H1 (cell line): ENCODE measurements around the gene FKBP10. TPM values are rescaled to one million over a fixed set of nuclear protein-coding genes. Genes with fewer than 3 reads are reported as not detected.

Source experiments
- CTCF ChIA-PET: fragments of 300-600 bp; sonication (Branson Sonifier 250); formaldehyde crosslinking; loops from one replicate; lab custom pipeline; 2021; ENCODE audit not compliant: partially characterized antibody; lab: Charles Lee
- POLR2A ChIA-PET: fragments of 300-600 bp; sonication (Branson Sonifier 250); formaldehyde crosslinking; loops from one replicate; lab custom pipeline; 2021; ENCODE audit warnings: inconsistent platforms; ENCODE audit not compliant: partially characterized antibody; lab: Charles Lee
- DNase-seq, 2 experiments: peaks; one replicate each; pipeline versions ENCODE4 v3.0.0 to v3.0.0-alpha.2; 2010 to 2022; ENCODE audit warnings: low spot score in 2 of 2, low read depth in 1 of 2, mixed read lengths in 1 of 2
- FAIRE-seq: peaks from 2 replicates; lab custom pipeline; 2011; peaks lifted over from hg19 to GRCh38; lab: Jason Lieb, UNC
- H2AFZ ChIP-seq: 2 replicates; pipeline ENCODE4 v1.8.1; 2012; ENCODE audit warnings: low read length, inconsistent platforms
- H2AK5ac ChIP-seq: 2 replicates; pipeline ENCODE4 v1.6.1; 2013; ENCODE audit warnings: low read depth, low read length
- H2BK120ac ChIP-seq: replicated peaks from 2 replicates; pipeline ENCODE3; 2013; ENCODE audit warnings: low read depth, low read length, inconsistent platforms
- H2BK12ac ChIP-seq: 2 replicates; pipeline ENCODE4 v1.6.1; 2013; ENCODE audit warnings: low read depth, low read length
- H2BK15ac ChIP-seq: 2 replicates; pipeline ENCODE4 v1.6.1; 2013; ENCODE audit warnings: low read length
- H2BK20ac ChIP-seq: 2 replicates; pipeline ENCODE4 v1.6.1; 2013; ENCODE audit warnings: low read length
- H2BK5ac ChIP-seq: 2 replicates; pipeline ENCODE4 v1.6.1; 2013; ENCODE audit warnings: low read depth, low read length
- H3K14ac ChIP-seq: 2 replicates; pipeline ENCODE4 v1.6.1; 2013; ENCODE audit warnings: inconsistent platforms; ENCODE audit not compliant: insufficient read length
- H3K18ac ChIP-seq: 2 replicates; pipeline ENCODE4 v1.6.1; 2013; ENCODE audit warnings: low read length; ENCODE audit errors: extremely low read depth
- H3K23ac ChIP-seq: 2 replicates; pipeline ENCODE4 v1.6.1; 2013; ENCODE audit warnings: inconsistent platforms; ENCODE audit not compliant: insufficient read length
- H3K23me2 ChIP-seq: 2 replicates; pipeline ENCODE4 v1.6.1; 2013; ENCODE audit warnings: low read depth, low read length
- H3K27ac ChIP-seq: 2 replicates; pipeline ENCODE4 v1.6.1; 2011; ENCODE audit warnings: low read depth, low read length, inconsistent platforms
- H3K27me3 ChIP-seq, 4 experiments: replicated peaks in 1 of 4; 1 replicate in 1 of 4; 2 replicates in 3 of 4; pipeline versions ENCODE4 v1.6.1 to v1.8.1; 2011 to 2013; ENCODE audit warnings: low read length in 3 of 4, mild to moderate bottlenecking in 3 of 4, inconsistent platforms in 2 of 4, mixed read lengths in 2 of 4, moderate library complexity in 1 of 4; ENCODE audit not compliant: control insufficient read depth in 3 of 4, insufficient read depth in 3 of 4; ENCODE audit errors: extremely low read depth in 1 of 4
- H3K36me3 ChIP-seq, 4 experiments: 2 replicates each; pipeline versions ENCODE4 v1.6.1 to v1.8.1; 2011 to 2013; ENCODE audit warnings: mild to moderate bottlenecking in 4 of 4, low read length in 3 of 4, moderate library complexity in 2 of 4, control low read depth in 1 of 4, inconsistent platforms in 1 of 4; ENCODE audit not compliant: insufficient read depth in 4 of 4, control insufficient read depth in 2 of 4
- H3K4ac ChIP-seq: replicated peaks from 2 replicates; pipeline ENCODE3; 2013; ENCODE audit warnings: low read length, low read depth, mixed read lengths, inconsistent platforms; ENCODE audit not compliant: insufficient read length
- H3K4me1 ChIP-seq, 4 experiments: replicated peaks in 1 of 4; 1 replicate in 1 of 4; 2 replicates in 3 of 4; pipeline versions ENCODE4 v1.6.1 to v1.8.1; 2011 to 2013; ENCODE audit warnings: low read length in 3 of 4, inconsistent platforms in 2 of 4, mixed read lengths in 1 of 4; ENCODE audit not compliant: insufficient read depth in 4 of 4, control insufficient read depth in 3 of 4
- H3K4me2 ChIP-seq, 2 experiments: 2 replicates each; pipeline versions ENCODE4 v1.6.1 to v1.8.1; 2011 to 2013; ENCODE audit warnings: low read depth in 2 of 2, low read length in 2 of 2, control low read depth in 1 of 2, inconsistent platforms in 1 of 2, mild to moderate bottlenecking in 1 of 2; ENCODE audit not compliant: insufficient read depth in 1 of 2
- H3K4me3 ChIP-seq, 4 experiments: fragments of 200-600, 300-600 bp in 1 of 4; sonication (generic), shearing (Covaris generic), sonication (Bioruptor Twin) in 1 of 4; 2 replicates each; pipeline versions ENCODE4 v1.5.1 to v1.8.1; 2011 to 2016; ENCODE audit warnings: low read length in 4 of 4, low read depth in 3 of 4, control low read depth in 2 of 4, inconsistent platforms in 2 of 4, mild to moderate bottlenecking in 2 of 4, mixed read lengths in 1 of 4, moderate library complexity in 1 of 4; ENCODE audit not compliant: insufficient read depth in 2 of 4; ENCODE audit errors: extremely low read depth in 1 of 4
- H3K56ac ChIP-seq: replicated peaks from 2 replicates; pipeline ENCODE3; 2013; ENCODE audit warnings: low read depth, mild to moderate bottlenecking, mixed read lengths, low read length, inconsistent platforms; ENCODE audit not compliant: insufficient read length
- H3K79me1 ChIP-seq: 2 replicates; pipeline ENCODE4 v1.6.1; 2013; ENCODE audit warnings: low read depth, low read length, control low read depth
- H3K79me2 ChIP-seq, 2 experiments: 2 replicates each; pipeline versions ENCODE4 v1.6.1 to v1.8.1; 2012 to 2013; ENCODE audit warnings: low read length in 2 of 2, mild to moderate bottlenecking in 2 of 2, inconsistent platforms in 1 of 2; ENCODE audit not compliant: insufficient read depth in 2 of 2, control insufficient read depth in 1 of 2
- H3K9ac ChIP-seq, 4 experiments: replicated peaks in 1 of 4; 1 replicate in 1 of 4; 2 replicates in 3 of 4; pipeline versions ENCODE4 v1.6.1 to v1.8.1; 2011 to 2013; ENCODE audit warnings: low read depth in 3 of 4, low read length in 3 of 4, control low read depth in 2 of 4, mild to moderate bottlenecking in 2 of 4, moderate library complexity in 2 of 4, inconsistent platforms in 1 of 4; ENCODE audit errors: extremely low read depth in 1 of 4
- H3K9me3 ChIP-seq, 2 experiments: 2 replicates each; pipeline versions ENCODE4 v1.6.1 to v1.8.1; 2012 to 2013; ENCODE audit warnings: mild to moderate bottlenecking in 2 of 2, moderate library complexity in 2 of 2, control low read depth in 1 of 2, inconsistent platforms in 1 of 2, low read depth in 1 of 2, low read length in 1 of 2, mixed read lengths in 1 of 2; ENCODE audit not compliant: insufficient read depth in 2 of 2
- H4K20me1 ChIP-seq, 2 experiments: replicated peaks in 1 of 2; 2 replicates each; pipeline versions ENCODE3 to v1.8.1; 2011 to 2013; ENCODE audit warnings: inconsistent platforms in 2 of 2, low read length in 2 of 2, mild to moderate bottlenecking in 1 of 2; ENCODE audit not compliant: insufficient read depth in 2 of 2, control insufficient read depth in 1 of 2
- H4K5ac ChIP-seq: 2 replicates; pipeline ENCODE4 v1.6.1; 2013; ENCODE audit warnings: low read length, low read depth, mixed read lengths, inconsistent platforms; ENCODE audit not compliant: insufficient read length
- H4K8ac ChIP-seq: 2 replicates; pipeline ENCODE4 v1.8.0; 2013; ENCODE audit warnings: mild to moderate bottlenecking, moderate library complexity, low read length, inconsistent platforms; ENCODE audit not compliant: insufficient read depth; ENCODE audit errors: extremely low read depth
- H4K91ac ChIP-seq: replicated peaks from 2 replicates; pipeline ENCODE3; 2013; ENCODE audit warnings: low read length, mixed read lengths, inconsistent platforms; ENCODE audit not compliant: insufficient read length
- CEBPB ChIP-seq: IDR thresholded peaks from 2 replicates; pipeline ENCODE4 v1.6.1; 2012; ENCODE audit warnings: low read depth, low read length
- CHD1 ChIP-seq: IDR thresholded peaks from 2 replicates; pipeline ENCODE4 v1.6.1; 2012; ENCODE audit warnings: low read depth, low read length, improper control_type of control experiment
- CHD2 ChIP-seq: IDR thresholded peaks from 2 replicates; pipeline ENCODE4 v1.6.1; 2012; ENCODE audit warnings: low read length, improper control_type of control experiment
- FOSL1 ChIP-seq: IDR thresholded peaks from 2 replicates; pipeline ENCODE4 v1.6.1; 2011; ENCODE audit warnings: mild to moderate bottlenecking, low read depth, low read length, moderate library complexity; ENCODE audit not compliant: insufficient read depth
- GABPA ChIP-seq: IDR thresholded peaks from 2 replicates; pipeline ENCODE4 v1.6.1; 2011; ENCODE audit warnings: mild to moderate bottlenecking, low read length, moderate library complexity, borderline replicate concordance; ENCODE audit not compliant: insufficient read depth
- GTF2F1 ChIP-seq: IDR thresholded peaks from 2 replicates; pipeline ENCODE4 v1.6.1; 2012; ENCODE audit warnings: low read depth, low read length, improper control_type of control experiment, borderline replicate concordance
- JUND ChIP-seq: IDR thresholded peaks from 2 replicates; pipeline ENCODE4 v1.6.1; 2011; ENCODE audit warnings: mild to moderate bottlenecking, improper control_type of control experiment, low read length
- POLR2A ChIP-seq, 2 experiments: IDR thresholded peaks; 1 replicate in 1 of 2; 2 replicates in 1 of 2; pipeline ENCODE4 v1.6.1; 2011; ENCODE audit warnings: low read depth in 2 of 2, low read length in 2 of 2, mild to moderate bottlenecking in 2 of 2; ENCODE audit errors: control extremely low read depth in 1 of 2
- POLR2AphosphoS5 ChIP-seq: IDR thresholded peaks from 2 replicates; pipeline ENCODE4 v1.6.1; 2011; ENCODE audit warnings: low read depth, low read length
- SAP30 ChIP-seq: fragments of 300-600 bp; sonication (generic); IDR thresholded peaks from 2 replicates; pipeline ENCODE4 v1.7.1; 2012; ENCODE audit warnings: low read length, moderate library complexity, mild to moderate bottlenecking, inconsistent platforms; ENCODE audit not compliant: insufficient read depth, insufficient replicate concordance
- TCF12 ChIP-seq: IDR thresholded peaks from 2 replicates; pipeline ENCODE4 v1.6.1; 2011; ENCODE audit warnings: low read depth, mild to moderate bottlenecking, low read length
- WGBS, 2 experiments: shearing (Covaris generic) in 1 of 2; methylation state at CpG; one replicate each; pipeline versions ENCODE4 v1.1.6 to v1.1.7; 2013 to 2015; ENCODE audit warnings: low lambda C conversion rate in 2 of 2, mixed read lengths in 2 of 2, inconsistent platforms in 1 of 2, low coverage in 1 of 2, missing lambda C conversion rate in 1 of 2; ENCODE audit not compliant: insufficient replicate concordance in 2 of 2, insufficient coverage in 1 of 2, insufficient read length in 1 of 2; ENCODE audit errors: extremely low coverage in 1 of 2, missing lambda C conversion rate in 1 of 2; 5-methylcytosine and 5-hydroxymethylcytosine counted together
- polyA plus RNA-seq, 7 experiments: library from polyadenylated mRNA; depleted of rRNA in 3 of 7; stranded (reverse) in 5 of 7; unstranded in 2 of 7; fragments of >200 nt in 5 of 7; fragments of 200-250 nt in 2 of 7; gene quantifications; 1 replicate in 5 of 7; 2 replicates in 1 of 7; 4 replicates in 1 of 7; pipeline versions ENCODE4 v1.2.1 to v1.2.3, GENCODE V29; 2011 to 2013; ENCODE audit warnings: missing spikeins in 2 of 7, mixed read lengths in 2 of 7
- total RNA-seq: library from RNA; stranded (reverse); fragmentation: NEBNext Ultra II Directional; extraction: Animal tissue kit (Norgen Biotek cat#: 25700); gene quantifications from 2 replicates; pipeline ENCODE4 v1.2.1, GENCODE V29; 2021

Gene FKBP10
- total and polyA plus RNA-seq, 2 of the 8 experiments (the other 6 are each of a cell fraction or from before 2014, with no cell fraction given) = 173 to 283 TPM

DNA sequence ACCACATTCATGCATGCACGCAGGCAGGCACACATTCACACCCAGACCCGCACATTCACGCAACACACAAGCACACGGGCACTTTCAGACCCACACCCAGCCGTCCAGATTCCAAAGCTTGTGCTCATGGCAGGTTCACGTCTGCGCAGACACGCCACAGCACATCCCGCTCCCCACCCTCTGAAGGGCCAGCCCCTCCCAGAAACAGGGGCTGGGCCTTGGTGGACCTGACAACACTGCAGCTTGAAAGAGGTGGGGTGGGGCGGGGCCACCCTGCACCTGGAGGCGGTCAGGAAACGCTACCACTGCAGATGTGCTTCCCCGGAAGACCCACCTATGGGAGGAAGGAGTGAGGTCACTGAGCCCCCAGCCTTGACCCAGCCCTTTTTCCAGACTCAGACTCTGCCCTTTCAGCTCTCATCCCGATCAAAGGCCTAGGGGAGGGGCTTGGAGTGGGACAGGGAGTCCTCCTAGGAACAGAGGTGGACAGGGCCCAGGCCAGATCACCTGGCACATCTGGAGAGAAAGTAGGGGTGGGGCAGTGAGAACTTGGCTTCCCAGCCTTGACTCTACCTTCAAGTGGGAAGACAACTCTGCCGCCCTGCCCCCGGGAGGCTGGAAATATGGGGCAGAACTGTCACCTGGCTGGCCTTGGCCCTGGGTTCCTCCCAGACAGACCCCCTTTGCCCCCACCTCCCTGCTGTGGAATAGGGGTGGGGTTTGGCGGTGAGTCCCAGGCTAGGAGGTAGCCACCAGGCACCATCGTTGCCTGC is 12.0 kb upstream of the FKBP10 start:
- peak overlapping the region; percentile 84; the same call in 1 of the 2 replicates for H2BK15ac ChIP-seq
- TF ChIP-seq GABPA (no peak), CEBPB (no peak), POLR2AphosphoS5 (0 out of 2 replicates have a peak, but pooled peaks have one; percentile 14), TCF12 (peak; percentile 85), POLR2A (IDR thresholded peaks at IDR 0.05; ENCODE audit: control extremely low read depth in 1 of 2, low read depth in 2 of 2, low read length in 2 of 2) (peak in 1 of 2 experiments; percentile 39; a peak in 2 of 3 replicates), CHD1 (no peak), SAP30 (peak; percentile 47), GTF2F1 (no peak), CHD2 (no peak), FOSL1 (no peak), JUND (peak; percentile 64)
- H3K79me1 ChIP-seq = no peaks in the 10 kb centered on the region
- H2BK120ac ChIP-seq = no peak overlapping the region
- DNase-seq = peak; percentile 87 to 92
- H2AFZ ChIP-seq = no peak overlapping the region
- peaks cover 5 to 15% (median 10%) of the 10 kb centered on the region in 4 experiments for H3K4me1 ChIP-seq
- peak overlapping the region; percentile 65 for H4K5ac ChIP-seq
- no peak overlapping the region for H3K14ac ChIP-seq
- POLR2A ChIA-PET = interaction anchor here (0.7 to 6.9 kb wide), 17 partner anchors 8 to 111 kb away, joined by 3 to 71 read pairs (median 5); partner anchors contain the start of genes EIF1, FKBP10, HAP1 and JUP
- H2BK5ac ChIP-seq = peak overlapping the region; percentile 10; the same call in 1 of the 2 replicates
- peak overlapping the region; percentile 58 to 71 for H3K4me2 ChIP-seq
- H3K4ac ChIP-seq = no peak overlapping the region
- H3K27me3 ChIP-seq = no peaks in the 10 kb centered on the region
- H3K18ac ChIP-seq = peak overlapping the region; percentile 68; the same call in 1 of the 2 replicates
- H3K9me3 ChIP-seq = no peaks in the 10 kb centered on the region
- peak; percentile 55 for FAIRE-seq
- 0 out of 2 replicates have a peak overlapping the region, but pooled peaks have one; percentile 1 for H3K27ac ChIP-seq
- H3K23me2 ChIP-seq = peaks cover 2% of the 10 kb centered on the region; the same call in 1 of the 2 replicates
- H4K20me1 ChIP-seq = no peaks in the 10 kb centered on the region
- peak overlapping the region; percentile 47 for H3K56ac ChIP-seq
- H2BK20ac ChIP-seq = no peak overlapping the region
- H3K36me3 ChIP-seq = peaks cover 0 to 3% (median 0%) of the 10 kb centered on the region in 4 experiments; a peak in 1 of 8 replicates
- peak overlapping the region; percentile 65; the same call in 1 of the 2 replicates for H2AK5ac ChIP-seq
- peak overlapping the region; percentile 97 for H4K91ac ChIP-seq
- H3K9ac ChIP-seq = no peak overlapping the region
- whole genome bisulfite sequencing, 2 experiments = 21% methylated on average over 18 of the region's 18 CpGs; no CpG with 5 or more reads in 1 of the 2 experiments
- H4K8ac ChIP-seq = peak overlapping the region; percentile 14; the same call in 1 of the 2 replicates
- H2BK12ac ChIP-seq = peak overlapping the region; percentile 60; the same call in 1 of the 2 replicates
- H3K79me2 ChIP-seq = no peaks in the 10 kb centered on the region
- CTCF ChIA-PET = interaction anchor here (0.8 to 10.9 kb wide), 30 partner anchors 8 to 1452 kb away, joined by 3 to 149 read pairs (median 6); partner anchors contain the start of genes DNAJC7, FKBP10, JUP and P3H4
- H3K4me3 ChIP-seq = peak overlapping the region; percentile 3 to 34 (median 14); a peak in 5 of 8 replicates
- H3K23ac ChIP-seq = no peak overlapping the region
